Tibial nerve (tissue), 4 donors: Measurements from ENCODE around the gene MECR. TPM values are rescaled to one million over a fixed set of nuclear protein-coding genes. Genes with fewer than 3 reads are reported as not detected.
A peak's percentile ranks its signal among the peaks of the same experiment; 100 is the strongest.

Source experiments
- DNase-seq, 2 donors: peaks; one replicate each; pipeline ENCODE4 v3.0.0-alpha.2; 2019; ENCODE audit warnings: low spot score in 2 of 2
- H3K27ac ChIP-seq, 4 donors: fragments of 200-600 bp; sonication (generic) in 3 of 4; one replicate each; pipeline ENCODE4 v1.5.1; 2017 to 2019; ENCODE audit warnings: mild to moderate bottlenecking in 1 of 4
- H3K27me3 ChIP-seq, 2 donors: fragments of 200-600 bp; sonication (generic) in 1 of 2; one replicate each; pipeline versions ENCODE4 v1.5.1 to v1.6.0; 2017 to 2019
- H3K36me3 ChIP-seq, 3 donors: fragments of 200-600 bp; sonication (generic); one replicate each; pipeline ENCODE4 v1.5.1; 2018 to 2019
- H3K4me1 ChIP-seq, 4 donors: fragments of 200-600 bp; sonication (generic) in 3 of 4; one replicate each; pipeline ENCODE4 v1.5.1; 2017 to 2019
- H3K4me3 ChIP-seq, 4 donors: fragments of 200-600 bp; sonication (generic) in 3 of 4; one replicate each; pipeline ENCODE4 v1.5.1; 2017 to 2019; ENCODE audit warnings: mild to moderate bottlenecking in 1 of 4, moderate library complexity in 1 of 4
- H3K9me3 ChIP-seq, 4 donors: fragments of 200-600 bp; sonication (generic) in 3 of 4; one replicate each; pipeline ENCODE4 v1.5.1; 2017 to 2019
- EP300 ChIP-seq, 2 donors: sonication (generic); formaldehyde crosslinking; IDR thresholded peaks; one replicate each; pipeline ENCODE4 v1.6.1; 2017; ENCODE audit warnings: antibody characterized with exemption in 2 of 2, mild to moderate bottlenecking in 1 of 2
- POLR2A ChIP-seq, 2 donors: fragments of 450-650 bp; IDR thresholded peaks; one replicate each; pipeline ENCODE4 v1.6.1; 2017; ENCODE audit warnings: antibody characterized with exemption in 2 of 2, mild to moderate bottlenecking in 2 of 2, moderate library complexity in 2 of 2
- WGBS, 2 donors: methylation state at CpG; one replicate each; pipeline ENCODE4 v1.1.5; 2018; 5-methylcytosine and 5-hydroxymethylcytosine counted together
- total RNA-seq, 4 donors: library from RNA; depleted of rRNA; stranded (reverse); fragments of >200 nt; gene quantifications; one replicate each; pipeline ENCODE4 v1.1.0, GENCODE V29; 2016
- TF ChIP-seq, protein P1 (sequence below), 5 experiments: fragments of 200-600 bp in 3 of 5; fragments of 450-650 bp in 2 of 5; sonication (generic) in 3 of 5; IDR thresholded peaks; one replicate each; pipeline ENCODE4 v1.5.1; 2016 to 2019; ENCODE audit warnings: antibody characterized with exemption in 5 of 5, mild to moderate bottlenecking in 3 of 5, moderate library complexity in 2 of 5

Gene MECR
- total RNA-seq, 4 donors from 2014 or later, result 18.8 to 34.2 (median 22.9) TPM

DNA sequence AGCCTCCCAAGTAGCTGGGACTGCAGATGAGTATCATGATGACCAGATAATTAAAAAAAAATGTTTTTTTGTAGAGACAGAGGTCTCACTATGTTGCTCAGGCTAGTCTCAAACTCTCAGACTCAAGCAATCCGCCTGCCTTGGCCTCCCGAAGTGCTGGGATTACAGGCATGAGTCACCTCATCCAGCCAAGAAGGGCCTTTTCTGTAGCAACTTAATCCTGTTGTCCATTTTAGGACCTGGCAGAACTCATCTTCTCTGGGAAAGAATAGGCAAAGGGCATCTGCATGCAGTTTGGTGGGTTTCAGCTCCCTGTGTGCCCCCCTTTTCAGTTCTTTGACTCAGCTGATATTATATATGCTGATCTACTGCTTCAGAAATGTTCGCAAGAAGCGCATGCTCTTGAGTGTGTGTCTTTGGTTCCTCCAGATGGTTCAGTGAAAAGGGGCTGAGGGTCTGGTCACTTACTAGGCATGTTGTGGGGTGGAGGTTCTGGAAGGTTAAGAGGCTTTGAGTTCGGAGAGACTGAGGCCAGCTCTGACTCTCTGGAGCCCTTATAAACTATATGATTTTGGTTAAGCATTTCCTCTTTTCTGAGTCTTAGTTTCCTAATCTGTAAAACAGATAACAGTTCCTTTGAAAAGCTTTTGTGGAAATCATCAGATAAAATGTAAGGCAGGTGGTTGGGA, 29.7 kb downstream of the MECR start:
- DNase-seq, result no peak
- peak overlapping the region in 1 of 4 donors; percentile 81 for H3K27ac ChIP-seq
- peaks cover 0 to 8% (median 8%) of the 10 kb centered on the region in 4 donors for H3K4me1 ChIP-seq
- no peak for TF ChIP-seq POLR2A (IDR thresholded peaks at IDR 0.05)
- TF ChIP-seq, protein P1, sequence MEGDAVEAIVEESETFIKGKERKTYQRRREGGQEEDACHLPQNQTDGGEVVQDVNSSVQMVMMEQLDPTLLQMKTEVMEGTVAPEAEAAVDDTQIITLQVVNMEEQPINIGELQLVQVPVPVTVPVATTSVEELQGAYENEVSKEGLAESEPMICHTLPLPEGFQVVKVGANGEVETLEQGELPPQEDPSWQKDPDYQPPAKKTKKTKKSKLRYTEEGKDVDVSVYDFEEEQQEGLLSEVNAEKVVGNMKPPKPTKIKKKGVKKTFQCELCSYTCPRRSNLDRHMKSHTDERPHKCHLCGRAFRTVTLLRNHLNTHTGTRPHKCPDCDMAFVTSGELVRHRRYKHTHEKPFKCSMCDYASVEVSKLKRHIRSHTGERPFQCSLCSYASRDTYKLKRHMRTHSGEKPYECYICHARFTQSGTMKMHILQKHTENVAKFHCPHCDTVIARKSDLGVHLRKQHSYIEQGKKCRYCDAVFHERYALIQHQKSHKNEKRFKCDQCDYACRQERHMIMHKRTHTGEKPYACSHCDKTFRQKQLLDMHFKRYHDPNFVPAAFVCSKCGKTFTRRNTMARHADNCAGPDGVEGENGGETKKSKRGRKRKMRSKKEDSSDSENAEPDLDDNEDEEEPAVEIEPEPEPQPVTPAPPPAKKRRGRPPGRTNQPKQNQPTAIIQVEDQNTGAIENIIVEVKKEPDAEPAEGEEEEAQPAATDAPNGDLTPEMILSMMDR (IDR thresholded peaks at IDR 0.05), result no peak
- no peak for TF ChIP-seq EP300 (IDR thresholded peaks at IDR 0.05)
- H3K9me3 ChIP-seq, result no peaks in the 10 kb centered on the region
- no peak overlapping the region for H3K4me3 ChIP-seq
- H3K27me3 ChIP-seq, result no peaks in the 10 kb centered on the region
- peaks cover 0 to 82% (median 4%) of the 10 kb centered on the region in 3 donors for H3K36me3 ChIP-seq
- 97 to 98% methylated on average over 5 of the region's 5 CpGs for WGBS, 2 donors

DNA sequence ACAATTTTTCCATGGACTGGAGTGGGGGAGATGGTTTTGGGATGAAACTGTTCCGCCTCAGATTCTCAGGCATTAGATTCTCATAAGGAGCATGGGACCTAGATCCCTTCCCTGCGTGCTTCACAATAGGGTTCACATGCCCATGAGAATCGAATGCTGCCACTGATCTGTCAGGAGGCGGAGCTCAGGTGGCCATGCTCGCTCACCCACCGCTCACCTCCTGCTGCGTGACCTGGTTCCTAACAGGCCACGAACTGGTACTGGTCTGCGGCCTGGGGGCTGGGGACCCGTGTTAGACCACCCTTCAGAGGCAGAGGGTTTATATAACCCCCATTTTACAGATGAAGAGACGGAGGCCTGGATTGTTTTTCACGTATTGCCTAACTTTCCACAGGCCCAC, 32.7 kb downstream of the MECR start:
- H3K36me3 ChIP-seq, result peaks cover 0 to 87% (median 4%) of the 10 kb centered on the region in 3 donors
- H3K27me3 ChIP-seq, result no peaks in the 10 kb centered on the region
- no peak overlapping the region for H3K4me3 ChIP-seq
- H3K9me3 ChIP-seq, result no peaks in the 10 kb centered on the region
- peaks cover 0 to 8% (median 8%) of the 10 kb centered on the region in 4 donors for H3K4me1 ChIP-seq
- WGBS, 2 donors, result 89 to 94% methylated on average over 11 to 12 of the region's 12 CpGs
- no peak overlapping the region for H3K27ac ChIP-seq
- TF ChIP-seq, protein P1 (IDR thresholded peaks at IDR 0.05), result no peak
- TF ChIP-seq EP300 (IDR thresholded peaks at IDR 0.05) (no peak), POLR2A (IDR thresholded peaks at IDR 0.05) (no peak)
- no peak for DNase-seq

DNA sequence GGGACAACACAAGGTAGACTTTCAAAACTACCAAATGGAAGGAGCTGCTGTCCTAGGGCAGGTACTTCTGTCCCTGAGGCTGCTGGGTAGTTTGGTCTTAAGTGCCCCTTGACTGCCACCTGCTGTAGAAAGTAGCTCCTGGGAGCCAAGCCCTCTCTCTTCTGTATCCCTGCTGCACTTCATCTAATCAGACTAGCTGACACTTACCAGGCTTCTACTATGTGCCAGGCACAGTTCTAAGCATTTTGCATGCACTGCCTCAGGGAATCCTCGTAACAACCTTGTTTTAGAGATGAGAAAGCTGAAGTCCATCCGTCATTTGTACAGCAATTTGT, 33.2 kb downstream of the MECR start:
- 96% methylated on average over 2 of the region's 2 CpGs for WGBS, 2 donors

DNA sequence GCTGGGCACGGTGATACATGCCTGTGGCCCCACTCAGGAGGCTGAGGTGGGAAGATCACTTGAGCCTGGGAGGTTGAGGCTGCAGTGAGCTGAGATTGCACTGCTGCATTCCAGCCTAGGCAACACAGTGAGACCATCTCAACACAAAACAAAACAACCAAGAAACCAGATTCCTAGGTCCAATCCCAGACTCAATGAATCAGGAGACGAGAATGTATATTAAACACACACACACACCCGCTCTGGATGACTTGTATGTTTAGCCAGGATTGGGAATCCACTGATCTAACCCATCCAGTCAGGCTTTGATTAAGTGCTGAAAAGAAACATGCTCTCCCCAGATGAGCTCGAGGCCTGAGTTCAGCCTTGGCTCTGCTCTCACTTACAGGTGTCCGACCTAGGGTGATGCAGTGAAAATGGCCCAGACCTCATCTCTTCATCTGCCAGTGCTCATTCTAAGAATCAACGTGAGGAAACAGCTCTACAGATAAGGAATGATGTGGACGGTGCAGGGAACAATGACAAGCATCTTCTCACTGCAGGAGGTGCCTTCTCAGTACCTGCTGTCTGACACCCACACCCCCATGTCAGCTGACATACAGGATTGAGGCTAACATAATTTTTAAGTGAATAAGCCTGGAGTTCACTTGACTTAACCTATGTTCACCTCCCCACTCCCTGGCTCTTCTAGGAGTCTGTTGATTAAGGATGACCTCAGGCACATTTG, 33.7 kb downstream of the MECR start:
- Histone ChIP-seq H3K4me3 (no peak overlapping the region), H3K27me3 (no peaks in the 10 kb centered on the region), H3K9me3 (no peaks in the 10 kb centered on the region), H3K4me1 (peaks cover 0 to 2% (median under 1%) of the 10 kb centered on the region in 4 donors), H3K27ac (no peak overlapping the region), H3K36me3 (peaks cover 0 to 96% (median 4%) of the 10 kb centered on the region in 3 donors)
- TF ChIP-seq, protein P1 (IDR thresholded peaks at IDR 0.05), result no peak
- TF ChIP-seq POLR2A (IDR thresholded peaks at IDR 0.05), result no peak
- no peak for TF ChIP-seq EP300 (IDR thresholded peaks at IDR 0.05)
- 76 to 77% methylated on average over 7 of the region's 7 CpGs for WGBS, 2 donors
- no peak for DNase-seq

More for the DNA sequence above, 33.2 kb downstream of the MECR start:
- Histone ChIP-seq H3K27ac (no peak overlapping the region), H3K27me3 (no peaks in the 10 kb centered on the region), H3K4me3 (no peak overlapping the region), H3K9me3 (no peaks in the 10 kb centered on the region), H3K36me3 (peaks cover 0 to 92% (median 4%) of the 10 kb centered on the region in 3 donors), H3K4me1 (peaks cover 0 to 7% (median 6%) of the 10 kb centered on the region in 4 donors)
- TF ChIP-seq, protein P1 (IDR thresholded peaks at IDR 0.05), result peak in 1 of 5 experiments; percentile 30
- no peak for TF ChIP-seq POLR2A (IDR thresholded peaks at IDR 0.05)
- no peak for DNase-seq

DNA sequence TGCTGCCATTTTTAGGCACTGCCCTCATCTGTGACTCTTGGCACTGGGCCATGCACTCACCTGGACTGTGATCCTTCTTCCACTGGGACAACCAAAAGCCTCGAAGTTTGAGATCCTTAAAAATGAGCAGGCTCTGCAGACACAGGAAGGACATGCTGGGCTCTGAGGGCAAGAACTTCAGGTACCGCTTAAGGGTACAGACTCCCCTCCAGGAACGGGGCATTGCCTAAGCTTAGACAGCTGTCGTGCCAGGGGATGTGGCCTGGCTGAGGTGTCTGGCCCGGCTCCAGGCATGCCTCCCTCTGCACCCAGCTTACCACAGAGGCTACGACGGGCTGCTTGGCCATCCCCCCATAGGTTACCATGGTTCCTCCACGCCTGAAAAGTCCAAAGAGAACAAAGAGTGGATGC, 34.8 kb downstream of the MECR start:
- H3K36me3 ChIP-seq, result peaks cover 0 to 99% (median 4%) of the 10 kb centered on the region in 3 donors

More for the DNA sequence above, 34.8 kb downstream of the MECR start:
- H3K27ac ChIP-seq, result no peak overlapping the region
- H3K27me3 ChIP-seq, result no peaks in the 10 kb centered on the region
- TF ChIP-seq POLR2A (IDR thresholded peaks at IDR 0.05) (no peak), EP300 (IDR thresholded peaks at IDR 0.05) (no peak)
- TF ChIP-seq, protein P1 (IDR thresholded peaks at IDR 0.05), result no peak
- no peaks in the 10 kb centered on the region for H3K9me3 ChIP-seq
- no peak for DNase-seq
- no peaks in the 10 kb centered on the region for H3K4me1 ChIP-seq
- H3K4me3 ChIP-seq, result no peak overlapping the region
- 75 to 78% methylated on average over 7 to 8 of the region's 8 CpGs for WGBS, 2 donors
